Left cardiac atrium (tissue), 4 donors: Measurements from ENCODE around the gene CAMP. TPM values are rescaled to one million over a fixed set of nuclear protein-coding genes. Genes with fewer than 3 reads are reported as not detected.
"Not testable (repeated sequence)": the region's sequence is repeated elsewhere in the genome, so short reads cannot be mapped to it uniquely, and the experiment has no call there.

ENCODE experiments used
- ATAC-seq, 2 donors: fragments of 200-7000 bp; cut with Tn5 transposase; one replicate each; pipeline ENCODE4 v1.9.1; 2020; ENCODE audit warnings: mild to moderate bottlenecking in 2 of 2, moderate library complexity in 2 of 2
- DNase-seq: peaks from one replicate; pipeline ENCODE4 v3.0.0-alpha.2; 2020
- intact Hi-C, 2 donors: fragments of 100-400 bp; cut with DNase I; formaldehyde crosslinking; loops; one replicate each; pipeline versions ENCODE4 v1.14.1 to v1.15.1; 2022 to 2023
- total RNA-seq, 2 donors: library from RNA; stranded (reverse); fragmentation: NEBNext Ultra II Directional; extraction: Animal tissue kit (Norgen Biotek cat#: 25700); gene quantifications; one replicate each; pipeline ENCODE4 v1.2.1, GENCODE V29; 2021
- donor health status: DM: no; HTN: yes; CAD: no.
- donor health status: DM: no; HTN: yes; CAD: no; lungs with severe emphysema.
- donor health status: DM: yes; HTN: yes; CAD: no.
- donor health status: Dilated cardiomyopathy.

The CAMP gene
- total RNA-seq, 2 donors from 2014 or later = 0.34 to 2.6 TPM

- intact Hi-C loops, DNase-seq: not testable (repeated sequence)
These were observed 12.8 kb upstream of the CAMP start for GRCh38 chr3:48210534-48210933.

GRCh38 chr3:48211776-48212175, 11.5 kb upstream of the CAMP start:
- ATAC-seq, intact Hi-C loops, DNase-seq: not testable (repeated sequence)

More at GRCh38 chr3:48210534-48210933, 12.8 kb upstream of the CAMP start:
- ATAC-seq = not testable (repeated sequence)

DNA sequence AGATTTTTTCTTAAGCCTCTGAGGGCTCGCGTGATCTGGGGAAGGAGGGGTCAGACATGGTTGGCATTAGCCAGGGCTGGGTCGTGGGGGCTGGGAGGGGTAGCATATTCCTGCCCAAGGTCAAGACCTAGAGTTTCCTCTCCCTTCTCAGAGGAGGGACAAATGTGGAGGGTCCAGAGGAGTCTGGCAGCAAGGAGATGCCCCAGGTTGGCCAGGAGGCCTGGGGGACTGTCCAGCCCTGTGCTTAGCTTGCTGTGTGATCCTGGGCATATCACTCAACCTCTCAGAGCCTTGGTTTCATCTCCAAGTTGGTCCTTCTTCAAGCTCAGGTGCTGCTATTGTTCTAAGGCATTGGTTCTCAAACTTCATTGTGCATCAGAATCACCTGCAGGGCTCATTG, 9.1 kb upstream of the CAMP start:
- DNase-seq (no peak), ATAC-seq (no peak)
- intact Hi-C loops = no loop called here

GRCh38 chr3:48215019-48215418, 8.3 kb upstream of the CAMP start:
- intact Hi-C loops = no loop called here
- DNase-seq (peak; percentile 70), ATAC-seq (peak; percentile 34 to 69)

GRCh38 chr3:48215466-48215865, 7.8 kb upstream of the CAMP start:
- peak; percentile 51 for DNase-seq
- intact Hi-C loops = no loop called here
- ATAC-seq = peak; percentile 80 to 83

- DNase-seq (peak; percentile 75), ATAC-seq (peak; percentile 64 to 77)
- intact Hi-C loops = no loop called here
These were observed 7.4 kb upstream of the CAMP start for GRCh38 chr3:48215876-48216275.

DNA sequence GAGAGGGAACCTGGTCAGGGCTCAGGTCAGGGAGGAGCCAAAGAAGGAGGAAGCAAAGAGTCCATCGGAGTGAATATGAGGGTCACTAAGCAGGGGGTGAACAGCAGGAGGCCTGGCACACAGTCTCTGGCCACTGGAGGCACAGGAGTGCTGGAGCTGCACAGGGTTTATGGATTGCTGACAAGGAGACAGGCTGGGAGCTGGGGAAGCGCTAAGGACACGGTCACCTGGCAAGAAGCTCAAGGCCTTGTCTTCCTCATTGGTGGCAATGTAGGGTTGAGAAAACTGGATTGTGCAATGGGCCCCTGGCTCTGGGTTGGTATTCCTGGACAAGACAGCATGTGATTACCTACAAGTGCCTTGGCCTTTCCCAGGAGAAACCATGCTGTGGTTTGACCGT, 5.8 kb upstream of the CAMP start:
- intact Hi-C loops = no loop called here
- DNase-seq (no peak), ATAC-seq (no peak)

DNA sequence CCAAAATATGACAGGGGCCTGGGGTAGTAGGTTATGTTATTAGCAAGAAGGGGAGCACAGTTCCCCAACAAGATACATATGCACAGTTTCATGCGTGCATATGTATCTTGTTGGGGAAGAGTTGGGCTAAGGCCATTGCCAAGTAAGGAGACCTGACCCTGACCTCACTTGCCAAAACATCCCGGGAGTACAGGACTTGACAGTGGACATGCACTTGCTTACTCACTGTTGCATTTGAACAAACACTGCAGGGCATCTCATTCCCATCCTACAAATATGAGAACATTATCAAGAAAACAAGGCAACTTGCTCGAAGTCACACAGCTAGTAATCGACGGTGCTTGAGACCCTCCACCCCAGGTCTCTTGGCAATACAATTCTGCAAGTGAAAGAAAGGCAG, 4.8 kb upstream of the CAMP start:
- no peak for DNase-seq
- no peak for ATAC-seq
- intact Hi-C loops = no loop called here

- peak in 1 of 2 donors; percentile 47 for ATAC-seq
- DNase-seq = peak; percentile 67
These were observed 3.8 kb upstream of the CAMP start for GRCh38 chr3:48219543-48219942.

DNA sequence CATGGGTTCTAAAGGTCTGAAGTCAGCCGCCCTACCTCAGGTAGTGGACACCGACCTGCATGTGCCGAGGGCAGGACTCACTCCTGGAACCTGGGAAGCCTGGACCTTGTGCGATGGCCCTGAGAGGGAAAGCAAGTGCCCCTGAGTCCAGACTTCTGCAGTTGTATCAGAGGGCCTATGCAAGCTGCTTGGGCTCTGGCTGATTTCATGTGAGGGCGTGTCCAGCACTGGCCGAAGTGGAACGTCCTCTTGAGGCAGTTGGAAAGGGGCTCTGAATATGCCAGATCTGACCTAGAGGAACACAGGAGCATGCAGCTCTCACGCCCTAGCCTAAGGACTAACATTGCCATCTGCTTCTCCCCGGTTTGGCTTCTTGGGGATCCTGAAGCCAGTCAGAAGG, 2.5 kb upstream of the CAMP start:
- no peak for ATAC-seq
- intact Hi-C loops = no loop called here
- DNase-seq = no peak

More at GRCh38 chr3:48219543-48219942, 3.8 kb upstream of the CAMP start:
- intact Hi-C loops = no loop called here

GRCh38 chr3:48225587-48225986, 2.3 kb downstream of the CAMP start:
- intact Hi-C loops = no loop called here
- DNase-seq (no peak), ATAC-seq (no peak)

DNA sequence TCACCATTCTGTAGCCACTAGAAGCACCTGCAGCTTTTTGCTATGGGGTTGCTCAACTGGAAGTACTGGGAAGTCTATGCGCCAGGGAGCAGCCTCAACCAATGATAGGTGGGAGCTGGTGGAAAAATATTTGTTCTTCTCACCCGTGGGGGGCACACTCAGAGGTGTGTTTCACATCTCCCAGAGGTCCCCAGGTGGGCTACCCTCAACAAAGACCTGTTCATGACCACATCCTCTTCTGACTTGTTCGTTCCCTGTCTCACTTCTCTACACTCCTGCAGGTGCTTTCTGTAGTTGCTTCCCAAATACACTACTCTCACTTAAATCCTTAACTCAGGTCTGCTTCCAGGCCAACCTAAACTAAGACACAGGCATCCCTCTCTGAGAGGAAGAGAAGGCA, 3.6 kb downstream of the CAMP start:
- no peak for ATAC-seq
- intact Hi-C loops = no loop called here
- no peak for DNase-seq

- ATAC-seq (peak in 1 of 2 donors; percentile 65), DNase-seq (no peak)
- intact Hi-C loops = no loop called here
These were observed 8.9 kb downstream of the CAMP start for GRCh38 chr3:48232232-48232631.

- DNase-seq (peak; percentile 85), ATAC-seq (peak; percentile 92 to 96)
- intact Hi-C loops = no loop called here
These were observed 9.4 kb downstream of the CAMP start for GRCh38 chr3:48232734-48233133.

- DNase-seq (no peak), ATAC-seq (no peak)
- intact Hi-C loops = no loop called here
These were observed 10.2 kb downstream of the CAMP start for GRCh38 chr3:48233542-48233941.

- intact Hi-C loops = no loop called here
- ATAC-seq (no peak), DNase-seq (no peak)
These were observed 13.2 kb downstream of the CAMP start for GRCh38 chr3:48236531-48236930.

GRCh38 chr3:48238531-48239085, 15.3 kb downstream of the CAMP start:
- ATAC-seq (no peak), DNase-seq (no peak)
- intact Hi-C loops = no loop called here

DNA sequence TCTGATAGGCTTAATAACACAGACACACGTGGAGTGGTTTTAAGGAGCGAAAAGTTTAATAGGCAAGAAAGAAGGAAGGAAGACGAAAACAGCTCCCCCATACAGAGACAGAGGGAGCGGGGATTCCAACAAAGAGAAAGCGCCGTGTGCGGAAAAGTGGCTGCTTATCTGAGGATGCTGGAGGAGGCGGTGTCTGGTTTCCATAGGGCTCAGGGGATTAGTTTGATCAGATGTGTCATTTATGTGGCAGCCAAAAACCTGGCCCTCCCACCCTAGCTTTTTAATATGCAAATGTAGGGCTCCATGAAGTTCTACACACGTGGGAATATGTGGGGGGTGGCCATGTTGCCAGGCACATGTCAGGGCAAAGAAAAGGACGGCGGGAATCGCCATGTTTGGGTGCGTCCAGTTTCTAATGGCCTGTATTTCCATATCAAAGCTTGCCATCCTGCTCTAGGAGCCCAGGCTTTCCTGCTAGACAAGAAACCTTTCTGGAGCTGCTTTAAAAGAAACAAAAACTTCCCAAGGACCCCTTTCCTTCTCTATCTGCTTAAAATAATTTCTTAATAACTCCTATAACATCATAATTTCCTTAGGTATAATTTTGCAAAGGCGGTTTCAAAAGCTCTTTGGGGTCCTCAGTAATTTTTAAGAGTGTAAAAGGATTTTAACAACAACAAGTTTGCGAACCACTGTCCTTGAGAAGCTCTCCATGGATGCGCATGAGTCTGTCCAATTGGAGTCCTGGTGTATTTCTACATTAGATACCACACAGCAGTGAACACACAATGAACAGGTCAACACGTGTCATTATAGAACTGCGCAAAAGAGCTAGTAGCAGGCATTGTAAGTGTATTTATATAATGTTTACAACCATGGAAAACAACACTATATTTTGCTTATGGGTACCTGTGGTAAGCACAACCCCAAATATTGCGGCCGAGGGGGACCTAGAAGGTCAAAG, 17.0 kb downstream of the CAMP start:
- ATAC-seq (peak in 1 of 2 donors; percentile 7), DNase-seq (no peak)
- intact Hi-C loops = no loop called here

GRCh38 chr3:48241796-48242455, 18.6 kb downstream of the CAMP start:
- intact Hi-C loops = no loop called here
- ATAC-seq (peak in 1 of 2 donors; percentile 28), DNase-seq (peak; percentile 42)

- no peak for ATAC-seq
- intact Hi-C loops = no loop called here
- no peak for DNase-seq
These were observed 20.6 kb downstream of the CAMP start for GRCh38 chr3:48243886-48244285.
